ENCODE measurements around the gene HSD17B1.

The HSD17B1 gene

DNA sequence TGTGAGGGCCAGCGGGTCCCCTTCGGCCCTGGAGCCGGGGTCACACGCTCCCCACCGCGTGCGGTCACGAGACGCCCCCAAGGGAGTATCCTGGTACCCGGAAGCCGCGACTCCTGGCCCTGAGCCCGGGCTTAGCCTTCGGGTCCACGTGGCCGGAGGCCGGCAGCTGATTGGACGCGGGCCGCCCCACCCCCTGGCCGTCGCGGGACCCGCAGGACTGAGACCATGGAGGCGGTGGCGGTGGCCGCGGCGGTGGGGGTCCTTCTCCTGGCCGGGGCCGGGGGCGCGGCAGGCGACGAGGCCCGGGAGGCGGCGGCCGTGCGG lies 16.7 kb upstream of the HSD17B1 start, which contains the start of gene NAGLU:
Gene NAGLU, plus strand, starts transcription at position 194 of the 324 bp plus-strand sequence. Its CDS starts 32 bp downstream, at position 226.
- Histone ChIP-seq H3K4me3 (ENCODE audit: insufficient read depth, low read length, poor library complexity, severe bottlenecking) (peak within 1 kb of the TSS; percentile 72), H3K36me3 (ENCODE audit: low read length) (no peaks in the 10 kb centered on the region), H4K20me1 (ENCODE audit: low read depth, low read length) (no peaks in the 10 kb centered on the region), H3K9ac (ENCODE audit: low read length) (peak within 1 kb of the TSS; percentile 73), H3F3A (ENCODE audit: insufficient read depth) (peaks cover 26% of the 10 kb centered on the region), H2AFZ (ENCODE audit: low read depth, low read length, severe bottlenecking) (peak within 1 kb of the TSS; percentile 58), H3K79me2 (ENCODE audit: insufficient read depth, low read length) (peaks cover 7% of the 10 kb centered on the region; the same call in 1 of the 2 replicates), H3K9me2 (replicated peaks; ENCODE audit: insufficient read depth, low read length) (no peaks in the 10 kb centered on the region), H3K27ac (ENCODE audit: low read depth, low read length) (peak within 1 kb of the TSS; percentile 64), H3K9me3 (ENCODE audit: insufficient read depth, low read length) (no peaks in the 10 kb centered on the region), H3K4me2 (ENCODE audit: low read depth, low read length, poor library complexity, severe bottlenecking) (peak within 1 kb of the TSS; percentile 98), H3K27me3 (ENCODE audit: low read length) (no peaks in the 10 kb centered on the region)
- no peak for TF ChIP-seq EZH2phosphoT487 (conservative IDR thresholded peaks at IDR 0.05; ENCODE audit: low read length)
- TF ChIP-seq CTCF (IDR thresholded peaks at IDR 0.05; ENCODE audit: insufficient read depth, low read length, poor library complexity, severe bottlenecking), result no peak

DNA sequence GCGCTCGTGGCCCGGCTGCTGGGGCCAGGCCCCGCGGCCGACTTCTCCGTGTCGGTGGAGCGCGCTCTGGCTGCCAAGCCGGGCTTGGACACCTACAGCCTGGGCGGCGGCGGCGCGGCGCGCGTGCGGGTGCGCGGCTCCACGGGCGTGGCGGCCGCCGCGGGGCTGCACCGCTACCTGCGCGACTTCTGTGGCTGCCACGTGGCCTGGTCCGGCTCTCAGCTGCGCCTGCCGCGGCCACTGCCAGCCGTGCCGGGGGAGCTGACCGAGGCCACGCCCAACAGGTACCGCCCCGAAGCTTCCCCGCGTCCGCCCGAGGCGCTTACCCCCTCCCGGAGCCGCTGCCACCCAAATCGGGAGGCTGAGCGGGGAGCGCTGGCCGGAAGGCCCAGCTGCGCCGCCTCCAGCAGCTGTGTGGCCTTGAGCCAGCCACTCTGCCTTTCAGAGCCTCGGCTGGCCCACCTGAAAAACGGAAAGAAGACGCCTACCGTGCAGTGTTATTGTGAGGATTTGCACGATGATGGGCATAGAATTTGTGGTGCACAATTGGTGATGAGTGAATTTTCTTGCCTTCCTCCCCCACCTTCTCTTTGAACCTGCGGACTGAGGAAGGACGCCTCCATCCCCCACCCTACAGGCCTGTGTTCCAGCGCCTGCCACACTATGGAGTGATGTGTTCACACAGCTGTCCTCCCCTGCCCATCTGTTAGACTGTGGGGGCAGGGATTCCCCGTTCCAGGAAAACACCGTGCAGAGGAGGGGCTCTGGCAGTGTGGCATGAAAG lies 16.2 kb upstream of the HSD17B1 start:
- H4K20me1 ChIP-seq (ENCODE audit: low read depth, low read length), result no peaks in the 10 kb centered on the region
- H3K79me2 ChIP-seq (ENCODE audit: insufficient read depth, low read length), result peaks cover 7% of the 10 kb centered on the region; the same call in 1 of the 2 replicates
- peak overlapping the region; percentile 64 for H3K27ac ChIP-seq (ENCODE audit: low read depth, low read length)
- H3K27me3 ChIP-seq (ENCODE audit: low read length), result no peaks in the 10 kb centered on the region
- no peaks in the 10 kb centered on the region for H3K9me3 ChIP-seq (ENCODE audit: insufficient read depth, low read length)
- peak overlapping the region; percentile 73 for H3K9ac ChIP-seq (ENCODE audit: low read length)
- H2AFZ ChIP-seq (ENCODE audit: low read depth, low read length, severe bottlenecking), result no peak overlapping the region
- no peaks in the 10 kb centered on the region for H3K9me2 ChIP-seq (replicated peaks; ENCODE audit: insufficient read depth, low read length)
- H3K36me3 ChIP-seq (ENCODE audit: low read length), result no peaks in the 10 kb centered on the region
- TF ChIP-seq EZH2phosphoT487 (conservative IDR thresholded peaks at IDR 0.05; ENCODE audit: low read length) (no peak), CTCF (IDR thresholded peaks at IDR 0.05; ENCODE audit: insufficient read depth, low read length, poor library complexity, severe bottlenecking) (no peak)
- peak overlapping the region; percentile 98 for H3K4me2 ChIP-seq (ENCODE audit: low read depth, low read length, poor library complexity, severe bottlenecking)
- H3F3A ChIP-seq (ENCODE audit: insufficient read depth), result peaks cover 20% of the 10 kb centered on the region
- H3K4me3 ChIP-seq (ENCODE audit: insufficient read depth, low read length, poor library complexity, severe bottlenecking), result peak overlapping the region; percentile 72

DNA sequence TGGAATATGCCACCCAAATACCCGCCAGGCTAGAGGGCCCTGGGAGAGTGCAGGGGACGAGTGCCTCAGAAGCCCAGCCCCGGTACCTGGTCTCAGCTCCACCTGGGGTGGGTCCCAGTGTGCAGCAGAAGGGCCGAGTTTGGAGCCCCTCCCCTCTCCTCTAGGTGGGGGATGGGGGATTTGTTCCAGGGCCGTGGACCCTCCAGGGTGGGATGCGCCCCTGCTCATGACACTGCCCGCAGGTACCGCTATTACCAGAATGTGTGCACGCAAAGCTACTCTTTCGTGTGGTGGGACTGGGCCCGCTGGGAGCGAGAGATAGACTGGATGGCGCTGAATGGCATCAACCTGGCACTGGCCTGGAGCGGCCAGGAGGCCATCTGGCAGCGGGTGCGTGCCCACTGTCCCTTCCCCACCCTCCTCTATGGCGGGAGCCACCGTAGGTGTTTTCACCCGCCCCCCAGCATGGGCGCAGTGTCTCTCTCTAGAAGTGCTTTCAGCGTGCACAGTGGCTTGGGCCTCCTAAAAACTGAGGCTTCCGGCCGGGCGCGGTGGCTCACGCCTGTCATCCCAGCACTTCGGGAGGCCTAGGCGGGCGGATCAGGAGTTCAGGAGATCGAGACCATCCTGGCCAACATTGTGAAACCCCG lies 15.4 kb upstream of the HSD17B1 start:
- H3K4me3 ChIP-seq (ENCODE audit: insufficient read depth, low read length, poor library complexity, severe bottlenecking), result peak overlapping the region; percentile 72
- peak overlapping the region; percentile 64 for H3K27ac ChIP-seq (ENCODE audit: low read depth, low read length)
- H3K9me2 ChIP-seq (replicated peaks; ENCODE audit: insufficient read depth, low read length), result no peaks in the 10 kb centered on the region
- no peak overlapping the region for H2AFZ ChIP-seq (ENCODE audit: low read depth, low read length, severe bottlenecking)
- no peaks in the 10 kb centered on the region for H3K36me3 ChIP-seq (ENCODE audit: low read length)
- H4K20me1 ChIP-seq (ENCODE audit: low read depth, low read length), result no peaks in the 10 kb centered on the region
- H3K27me3 ChIP-seq (ENCODE audit: low read length), result no peaks in the 10 kb centered on the region
- H3K9me3 ChIP-seq (ENCODE audit: insufficient read depth, low read length), result no peaks in the 10 kb centered on the region
- peaks cover 7% of the 10 kb centered on the region; the same call in 1 of the 2 replicates for H3K79me2 ChIP-seq (ENCODE audit: insufficient read depth, low read length)
- peak overlapping the region; percentile 73 for H3K9ac ChIP-seq (ENCODE audit: low read length)
- TF ChIP-seq EZH2phosphoT487 (conservative IDR thresholded peaks at IDR 0.05; ENCODE audit: low read length), result no peak
- H3K4me2 ChIP-seq (ENCODE audit: low read depth, low read length, poor library complexity, severe bottlenecking), result peak overlapping the region; percentile 98
- H3F3A ChIP-seq (ENCODE audit: insufficient read depth), result peaks cover 17% of the 10 kb centered on the region
